Activated CD8-positive, alpha-beta memory T cell treated with anti-CD3 and anti-CD28 coated beads for 4 hours (primary cell): ENCODE measurements around the gene LEF1.
"Not testable (repeated sequence)": the region's sequence is repeated elsewhere in the genome, so short reads cannot be mapped to it uniquely, and the experiment has no call there.

Experiments used
- DNase-seq, 2 donors: peaks; one replicate each; pipeline ENCODE4 v3.0.0-alpha.2; 2020; ENCODE audit warnings: low read depth in 2 of 2

Gene LEF1

GRCh38 chr4:108034565-108034964 is 134.2 kb downstream of the LEF1 start:
- no peak for DNase-seq

DNA sequence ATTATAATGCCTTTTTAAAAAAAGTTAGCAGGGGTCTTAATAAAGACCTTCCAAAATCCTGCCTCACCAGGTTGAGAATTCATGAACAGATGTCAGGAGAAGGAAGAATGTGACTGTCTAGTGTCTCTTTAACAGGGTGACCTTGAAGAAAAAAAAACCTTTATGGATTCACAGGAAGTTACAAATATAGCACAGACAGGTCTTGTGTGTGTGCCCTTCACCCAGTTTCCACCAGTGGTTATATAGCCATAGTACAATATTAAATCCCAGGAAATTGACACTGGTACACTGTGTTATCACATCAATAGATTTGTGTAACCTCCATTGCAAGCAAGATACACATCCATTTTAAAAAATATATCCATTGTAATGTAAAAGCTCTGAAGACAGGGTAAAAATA is 135.4 kb downstream of the LEF1 start:
- no peak for DNase-seq

DNA sequence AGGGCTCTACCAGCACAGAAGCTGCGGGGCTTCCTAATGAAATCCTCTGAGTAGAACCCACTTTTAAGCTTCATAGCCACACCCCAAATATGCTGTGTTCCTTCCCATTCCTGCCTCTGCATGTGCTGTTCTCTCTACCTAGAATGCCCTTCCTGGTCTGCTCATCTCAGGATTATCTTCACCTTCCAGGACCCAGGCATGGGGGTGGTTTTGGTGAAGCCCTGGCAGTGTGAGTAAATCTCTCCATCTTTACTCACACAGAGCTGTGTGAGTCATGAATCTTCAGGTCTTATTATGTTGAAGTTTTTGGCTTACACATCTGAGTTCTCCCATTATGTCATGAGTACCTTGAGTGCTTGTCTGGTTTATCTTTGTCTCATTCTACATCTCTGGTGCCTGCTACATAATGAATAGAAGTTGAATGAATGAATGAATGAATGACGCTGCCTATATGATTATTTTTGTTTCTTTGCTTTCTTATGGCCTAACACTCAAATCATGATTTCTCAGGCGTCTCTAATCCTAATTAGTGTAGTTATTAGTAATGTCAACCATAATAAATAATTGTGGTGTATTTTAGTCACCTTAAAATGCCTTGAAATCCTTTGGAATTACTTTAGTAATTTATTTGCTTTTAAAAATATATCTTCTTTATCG is 137.2 kb downstream of the LEF1 start:
- peak in 1 of 2 donors; percentile 46 for DNase-seq

GRCh38 chr4:108030332-108030731 is 138.4 kb downstream of the LEF1 start:
- DNase-seq: peak; percentile 40 to 56

DNA sequence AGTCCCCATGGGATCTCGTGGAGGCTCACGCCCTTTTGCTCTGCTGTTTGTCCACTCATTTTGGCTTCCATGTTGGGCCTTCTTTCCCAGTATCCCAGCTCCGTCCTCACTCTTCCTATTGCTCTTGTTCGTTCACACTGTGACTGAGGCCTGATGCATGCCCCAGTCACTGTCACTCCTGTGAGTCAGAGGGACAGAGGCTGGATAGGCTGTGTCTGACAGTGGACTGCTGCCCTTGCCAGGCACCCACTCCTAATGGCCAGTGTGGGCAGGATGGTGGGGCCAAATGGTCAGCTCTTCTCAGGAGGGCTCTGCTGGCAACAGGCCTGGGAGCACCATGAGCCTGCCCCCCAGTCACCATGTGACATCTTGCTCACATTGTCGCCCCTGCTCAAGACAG is 139.0 kb downstream of the LEF1 start:
- no peak for DNase-seq

GRCh38 chr4:108029016-108029720 is 139.6 kb downstream of the LEF1 start:
- DNase-seq: peak; percentile 29 to 49

DNA sequence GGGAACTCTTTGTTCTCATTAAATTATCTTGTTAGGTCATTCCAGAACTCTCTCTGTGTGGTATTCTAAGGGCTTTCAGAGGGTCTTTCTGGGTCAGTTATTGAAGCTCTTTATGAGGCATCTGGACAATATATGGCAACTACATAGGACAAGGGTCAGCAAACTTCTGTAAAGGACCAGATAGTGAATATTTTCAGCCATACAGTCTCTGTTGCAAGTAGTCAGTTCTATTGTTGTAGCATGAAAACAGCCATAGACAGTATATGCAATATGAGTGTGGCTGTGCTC is 143.9 kb downstream of the LEF1 start:
- DNase-seq: no peak

DNA sequence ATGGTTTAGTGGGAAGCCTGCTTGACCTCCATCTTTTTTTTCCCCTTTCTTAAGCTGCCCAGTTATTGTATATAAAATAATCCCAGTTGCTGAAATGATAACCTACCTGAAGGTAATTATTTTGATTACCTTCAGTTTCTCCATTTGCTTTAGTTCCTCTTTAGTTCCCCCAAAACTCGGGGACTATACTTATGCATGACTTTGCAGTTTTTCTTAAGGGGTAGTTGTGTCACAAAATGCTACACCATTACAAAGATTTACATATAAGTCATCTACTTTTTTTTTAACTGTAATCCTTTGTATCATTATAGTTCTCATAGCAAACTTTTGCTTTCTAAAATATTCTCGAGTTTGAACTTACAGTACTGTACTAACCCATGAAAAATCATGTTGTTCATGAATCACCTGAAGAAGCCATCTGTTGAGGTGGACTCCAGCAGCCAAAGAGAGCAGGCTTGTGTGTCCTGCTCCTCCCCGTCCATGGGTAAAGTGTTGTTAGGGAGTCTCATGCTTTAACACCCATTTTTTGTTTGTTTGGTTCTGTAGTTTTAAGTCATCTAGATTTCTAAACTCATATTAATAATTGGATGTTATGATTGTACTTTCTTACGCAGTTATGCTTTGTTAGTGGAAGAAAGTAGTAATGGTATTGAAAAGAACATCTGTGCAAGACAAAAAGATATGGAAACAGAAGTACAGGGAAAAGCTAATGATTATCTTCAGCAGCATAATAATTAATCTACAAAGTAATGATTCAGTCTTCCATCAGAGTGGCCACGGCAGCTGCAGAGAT is 144.5 kb downstream of the LEF1 start:
- no peak for DNase-seq

GRCh38 chr4:108018884-108019187 is 149.9 kb downstream of the LEF1 start:
- DNase-seq: no peak

GRCh38 chr4:108018040-108018883 is 150.5 kb downstream of the LEF1 start:
- peak; percentile 65 to 70 for DNase-seq

GRCh38 chr4:108013955-108014354 is 154.8 kb downstream of the LEF1 start:
- DNase-seq: no peak

DNA sequence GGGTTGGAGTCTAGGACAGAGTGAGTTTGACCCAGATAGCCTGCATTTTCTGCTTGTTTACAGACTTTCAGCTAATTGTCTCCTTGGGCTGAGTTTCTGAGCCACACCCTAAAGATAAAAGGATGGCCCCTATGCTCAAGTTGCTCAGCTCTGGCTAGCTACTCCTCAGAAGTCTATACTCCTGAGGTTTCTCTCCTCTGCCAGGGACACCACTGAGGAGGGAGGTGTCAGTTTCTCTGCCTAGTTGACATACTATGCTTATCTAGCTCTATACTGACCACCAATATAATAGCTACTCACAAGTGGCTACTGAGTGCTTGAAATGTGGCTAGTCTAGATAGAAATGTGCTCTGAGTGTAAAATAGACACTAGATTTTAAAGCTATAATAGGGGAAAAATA is 155.4 kb downstream of the LEF1 start:
- no peak for DNase-seq

DNA sequence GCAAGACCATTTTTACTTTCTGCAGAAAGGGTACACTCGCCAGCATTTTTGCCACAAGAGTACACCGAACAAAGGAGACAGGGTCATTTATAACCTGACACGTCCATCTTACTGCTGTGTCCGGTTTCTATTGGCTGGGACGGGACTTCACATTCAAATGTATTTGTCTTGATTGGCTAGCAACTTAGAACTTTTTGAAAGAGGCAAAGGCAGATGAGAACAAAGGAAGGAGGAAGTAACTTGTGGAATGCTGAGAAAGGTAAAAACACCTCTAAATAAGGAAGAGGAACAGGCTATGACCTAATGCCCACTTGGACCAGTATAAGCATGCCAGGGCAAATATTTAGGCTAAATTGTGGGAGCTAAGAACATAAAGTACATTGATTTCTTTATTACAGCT is 156.3 kb downstream of the LEF1 start:
- DNase-seq: not testable (repeated sequence)

- no peak for DNase-seq
Observed at GRCh38 chr4:108010167-108010566, 158.6 kb downstream of the LEF1 start.

GRCh38 chr4:108008721-108009120 is 160.0 kb downstream of the LEF1 start:
- DNase-seq: no peak

- no peak for DNase-seq
Observed at GRCh38 chr4:108007984-108008383, 160.7 kb downstream of the LEF1 start.

DNA sequence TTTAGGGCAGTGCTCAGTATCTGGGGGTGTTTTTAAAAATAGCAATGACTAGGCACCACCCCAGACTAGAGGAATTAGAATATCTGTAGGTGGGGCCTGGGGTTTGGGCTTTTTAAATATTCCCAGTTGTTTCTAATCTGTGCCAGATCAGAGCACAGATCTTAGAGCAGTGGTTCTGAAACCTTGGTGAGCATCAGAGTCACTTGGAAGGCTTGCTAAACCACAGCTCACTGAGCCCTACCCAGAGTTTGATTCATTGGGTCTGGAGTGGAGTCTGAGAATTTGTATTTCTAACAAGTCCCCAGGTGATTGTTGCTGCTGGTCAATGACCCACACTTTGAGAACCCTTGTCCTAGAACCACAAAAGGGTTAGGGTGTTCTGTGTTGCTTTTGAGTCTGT is 162.4 kb downstream of the LEF1 start:
- DNase-seq: no peak

GRCh38 chr4:108005807-108006206 is 162.9 kb downstream of the LEF1 start:
- DNase-seq: no peak

- no peak for DNase-seq
Observed at GRCh38 chr4:108004646-108005045, 164.1 kb downstream of the LEF1 start.

GRCh38 chr4:108003982-108004515 is 164.7 kb downstream of the LEF1 start:
- no peak for DNase-seq

GRCh38 chr4:108001540-108002135 is 167.1 kb downstream of the LEF1 start:
- no peak for DNase-seq
